ENCODE results near the gene TMEM190.

GRCh38 chr19:55392820-55393761 is 16.5 kb downstream of the TMEM190 start:
- TF ChIP-seq CTCF (IDR thresholded peaks at IDR 0.05): no peak
- no peak for TF ChIP-seq POLR2A (IDR thresholded peaks at IDR 0.05)
- TF ChIP-seq EP300 (IDR thresholded peaks at IDR 0.05): no peak
